HG02610 (cell line): Measurements from ENCODE around the gene TLE6.
"Not testable (repeated sequence)": the region's sequence is repeated elsewhere in the genome, so short reads cannot be mapped to it uniquely, and the experiment has no call there.

Experiments
- ATAC-seq: cut with Tn5 transposase; IDR thresholded peaks from one replicate; pipeline ENCODE4 v1.9.1; 2021; ENCODE audit warnings: mild to moderate bottlenecking, moderate library complexity; ENCODE audit not compliant: unreplicated experiment

TLE6 gene

DNA sequence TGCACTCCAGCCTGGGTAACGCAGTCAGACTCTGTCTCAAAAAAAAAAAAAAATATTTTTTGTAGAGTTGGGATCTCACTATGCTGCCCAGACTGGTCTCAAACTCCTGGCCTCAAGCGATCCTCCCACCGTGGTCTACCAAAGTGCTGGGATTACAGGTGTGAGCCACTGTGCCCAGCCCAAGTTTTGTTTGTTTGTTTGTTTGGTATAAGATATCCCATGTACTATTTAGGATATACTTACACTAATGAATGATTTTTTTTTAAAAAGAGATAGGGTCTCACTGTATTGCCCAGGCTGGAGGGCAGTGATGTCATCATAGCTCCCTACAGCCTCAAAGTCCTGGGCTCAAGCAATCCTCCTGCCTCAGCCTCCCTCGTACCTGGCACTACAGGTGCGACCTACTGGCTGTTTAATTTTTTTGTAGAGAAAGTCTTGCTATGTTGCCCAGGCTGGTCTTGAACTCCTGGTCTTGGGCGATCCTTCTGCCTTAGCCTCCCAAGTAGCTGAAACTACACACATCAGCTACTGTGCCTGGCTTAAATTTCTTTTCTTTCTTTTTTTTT is 24.0 kb downstream of the TLE6 start:
- ATAC-seq: no peak

DNA sequence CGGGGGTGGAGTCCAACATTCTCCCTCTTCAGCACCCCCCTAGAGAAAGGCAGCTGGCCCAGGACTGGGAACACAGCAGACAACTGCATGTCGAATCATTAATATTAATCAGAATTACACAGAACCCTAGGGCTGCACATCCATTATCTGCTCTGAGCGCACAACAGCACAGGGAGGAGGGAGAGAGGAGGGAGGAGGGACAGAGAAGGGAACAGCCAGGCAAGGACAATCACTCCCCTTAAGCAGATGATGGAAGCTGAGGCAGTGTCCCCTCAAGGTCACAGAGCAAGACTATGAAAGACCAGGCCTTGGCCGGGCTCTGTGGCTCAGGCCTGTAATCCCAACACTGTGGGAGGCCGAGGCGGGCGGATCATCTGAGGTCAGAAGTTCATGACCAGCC is 25.7 kb downstream of the TLE6 start:
- no peak for ATAC-seq

DNA sequence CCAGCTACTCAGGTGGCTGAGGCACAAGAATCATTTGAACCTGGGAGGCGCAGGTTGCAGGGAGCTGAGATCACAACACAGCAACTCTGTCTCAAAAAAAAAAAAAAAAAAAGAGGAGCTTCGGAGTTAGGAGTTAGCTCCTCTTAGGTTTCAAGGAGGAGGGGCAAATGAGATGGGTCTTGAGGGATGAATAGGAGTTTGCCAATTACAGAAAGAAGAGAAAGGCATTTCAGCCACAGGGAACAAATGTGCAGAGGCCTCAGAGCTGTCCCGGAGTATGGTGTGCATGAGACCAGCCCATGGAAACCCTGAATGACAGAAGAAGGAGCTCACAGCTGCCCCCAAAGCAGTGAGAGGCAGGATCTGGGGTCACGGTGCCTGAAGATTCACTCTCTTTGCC is 27.2 kb downstream of the TLE6 start:
- ATAC-seq: no peak

DNA sequence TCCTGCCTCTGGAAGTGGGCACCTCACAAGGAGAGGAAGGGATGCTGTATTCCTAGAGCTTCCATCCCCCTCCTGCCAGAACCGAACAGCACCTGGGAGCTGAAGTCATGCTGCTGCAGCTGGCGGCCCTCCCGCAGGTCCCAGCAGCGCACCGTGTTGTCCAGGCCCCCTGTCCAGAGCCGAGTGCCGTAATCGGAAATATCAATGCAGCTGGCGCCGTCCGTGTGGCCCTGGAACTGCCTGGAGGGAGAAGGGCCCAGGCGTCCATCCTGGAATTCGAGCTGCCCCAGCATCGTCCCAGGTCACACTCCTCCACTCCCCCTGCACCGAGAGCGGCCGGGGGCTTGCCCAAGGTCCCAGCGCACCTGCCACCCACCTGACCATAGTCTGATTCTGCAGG is 28.0 kb downstream of the TLE6 start:
- ATAC-seq: no peak

DNA sequence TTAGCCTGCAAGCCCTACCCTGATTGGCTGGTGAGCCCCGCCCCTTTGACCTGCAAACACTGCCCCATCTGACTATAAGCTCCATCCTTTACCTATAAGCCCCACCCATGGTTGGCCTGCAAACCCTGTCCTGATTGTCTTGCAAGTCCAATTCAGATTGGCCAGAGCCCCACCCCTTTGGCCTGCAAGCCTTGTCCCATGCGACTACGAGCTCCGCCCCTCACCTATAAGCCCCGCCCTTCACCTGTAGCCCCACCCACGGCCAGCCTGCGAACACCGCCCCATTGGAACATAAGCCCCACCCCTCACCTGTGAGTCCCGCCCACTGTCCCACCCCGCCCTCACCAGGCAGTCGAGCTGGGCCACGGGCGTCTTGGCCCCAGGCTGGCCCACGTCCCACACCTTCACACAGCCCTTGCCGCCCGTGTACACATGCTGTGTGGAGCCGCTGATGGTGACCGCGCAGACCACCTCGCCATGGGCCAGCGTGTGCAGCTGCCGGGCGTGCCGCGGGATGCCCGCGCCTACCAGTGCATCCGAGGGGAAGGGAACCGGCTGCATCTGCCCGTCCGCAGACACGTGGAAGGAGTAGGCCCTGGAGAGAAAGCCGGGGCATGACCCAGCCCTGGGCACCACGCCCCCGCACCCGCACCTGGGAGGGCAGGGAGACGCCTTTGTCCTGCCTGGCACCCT is 28.9 kb downstream of the TLE6 start:
- ATAC-seq: no peak

DNA sequence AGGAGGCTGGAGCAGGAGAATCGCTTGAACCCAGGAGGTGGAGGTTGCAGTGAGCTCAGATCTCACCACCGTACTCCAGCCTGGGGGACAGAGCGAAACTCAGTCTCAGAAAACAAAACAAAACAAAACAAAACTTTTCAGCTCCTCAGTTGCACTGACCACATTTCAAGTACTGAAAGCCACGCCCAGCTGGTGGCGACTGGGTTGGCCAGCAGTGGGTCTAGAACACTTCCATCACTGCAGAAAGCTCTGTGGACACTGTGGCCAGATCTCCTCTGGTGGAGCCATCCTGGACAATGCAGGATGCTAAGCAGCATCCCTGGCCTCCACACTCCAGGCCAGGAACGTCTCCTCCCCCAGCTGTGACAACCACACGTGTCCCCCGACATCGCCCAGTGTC is 30.6 kb downstream of the TLE6 start:
- no peak for ATAC-seq

DNA sequence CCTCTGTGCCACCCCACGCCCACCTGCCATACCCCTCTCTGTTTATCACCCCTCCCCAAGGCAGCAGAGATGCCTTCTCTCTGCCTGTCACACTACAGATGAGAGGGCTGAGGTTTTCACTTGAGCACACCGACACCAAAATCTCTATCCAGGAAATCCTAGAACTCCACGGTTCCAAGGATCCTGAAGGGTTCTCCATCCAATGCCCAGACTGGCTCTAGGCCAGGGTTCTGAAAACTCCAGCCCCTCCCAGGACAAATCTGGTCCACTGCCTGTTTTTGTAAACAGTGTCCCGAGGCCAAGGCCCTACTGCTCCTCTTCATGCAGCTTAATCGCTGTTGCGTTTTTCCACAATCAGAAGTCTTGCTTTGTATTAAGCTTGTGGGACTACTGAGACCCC is 31.6 kb downstream of the TLE6 start:
- ATAC-seq: no peak

DNA sequence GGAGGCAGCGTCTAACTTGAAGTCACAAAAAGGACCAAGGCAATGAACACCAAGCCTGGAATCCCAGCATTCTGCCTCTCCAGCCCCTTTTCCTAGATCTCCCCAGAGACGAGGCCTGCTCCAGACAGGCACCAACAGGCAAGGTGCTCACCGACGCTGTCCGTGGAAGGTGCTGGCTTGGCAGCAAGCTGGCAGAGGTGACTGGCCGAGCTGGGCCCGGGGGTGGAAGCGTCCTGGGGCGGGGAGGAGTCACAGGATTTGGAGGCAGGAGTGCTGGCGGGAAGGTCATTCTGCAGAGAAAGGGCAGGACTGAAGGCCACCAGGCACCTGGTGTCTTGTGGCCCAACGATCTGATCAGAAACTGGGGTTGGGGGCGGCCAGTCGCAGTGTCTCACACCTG is 33.5 kb downstream of the TLE6 start:
- ATAC-seq: no peak

DNA sequence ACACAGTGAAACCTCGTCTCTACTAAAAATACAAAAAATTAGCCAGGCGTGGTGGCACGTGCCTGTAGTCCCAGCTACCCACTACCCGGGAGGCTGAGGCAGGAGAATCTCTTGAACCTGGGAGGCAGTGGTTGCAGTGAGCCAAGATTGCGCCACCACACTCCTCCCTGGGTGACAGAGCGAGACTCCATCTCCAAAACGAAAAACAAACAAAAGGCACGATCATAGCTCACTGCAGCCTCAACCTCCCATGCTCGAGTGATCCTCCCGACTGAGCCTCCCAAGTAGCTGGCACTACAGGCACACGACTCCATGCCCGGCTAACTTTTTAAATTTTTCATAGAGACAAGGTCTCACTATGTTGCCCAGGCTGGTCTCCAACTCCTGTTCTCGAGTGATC is 34.7 kb downstream of the TLE6 start:
- not testable (repeated sequence) for ATAC-seq

DNA sequence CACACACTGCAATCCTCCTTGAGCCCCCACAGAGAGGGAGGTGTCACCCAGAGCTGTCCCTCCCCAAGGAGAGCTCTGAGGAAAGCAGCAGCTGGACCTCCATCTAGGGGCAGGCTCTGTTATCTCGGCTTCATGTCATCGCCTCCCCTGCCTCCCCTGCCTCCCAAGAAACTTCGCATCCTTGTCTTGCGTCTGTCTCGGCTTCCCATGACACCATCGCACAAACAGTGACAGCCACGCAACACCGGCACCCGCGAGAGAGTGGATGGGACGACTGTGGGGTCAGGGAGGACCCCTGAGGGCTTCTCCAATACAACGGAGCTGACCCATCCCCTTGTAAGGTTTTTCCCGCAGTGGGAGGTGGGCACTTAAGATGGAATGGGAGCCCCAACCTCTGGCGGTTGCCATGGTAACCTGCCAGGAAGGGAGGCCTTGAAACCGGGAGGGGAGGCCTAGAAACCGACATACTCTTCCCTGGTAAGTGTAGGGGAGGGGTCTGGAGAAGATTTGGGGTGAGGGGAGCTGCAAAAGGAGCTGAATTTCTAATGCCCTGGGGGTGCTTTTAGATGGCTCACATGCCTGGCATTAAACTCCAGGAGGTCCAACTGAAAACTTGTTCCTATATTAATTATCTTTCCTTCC is 35.4 kb downstream of the TLE6 start:
- no peak for ATAC-seq

DNA sequence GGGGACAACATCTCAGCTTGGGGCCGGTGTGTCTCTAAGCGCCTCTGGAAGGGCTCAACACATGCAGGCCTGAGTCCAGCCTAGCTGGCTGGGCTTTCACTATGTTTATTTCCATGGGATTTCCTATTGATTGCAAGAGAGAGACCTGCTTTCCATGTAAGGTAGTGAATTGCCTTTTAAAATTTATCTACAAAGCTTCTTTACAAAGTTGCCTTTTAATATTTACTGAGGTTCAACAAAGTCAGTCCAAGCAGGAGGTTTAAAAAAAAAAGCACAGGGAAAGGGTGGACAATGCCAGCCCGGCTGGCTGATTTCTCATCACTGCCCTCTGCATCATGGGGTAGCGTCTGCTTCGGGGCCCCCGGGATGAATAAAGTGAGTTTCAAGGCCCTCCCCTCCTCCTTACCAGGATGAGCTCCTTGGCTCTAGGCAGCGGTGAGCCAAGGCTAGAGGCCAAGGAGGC is 35.9 kb downstream of the TLE6 start:
- no peak for ATAC-seq

DNA sequence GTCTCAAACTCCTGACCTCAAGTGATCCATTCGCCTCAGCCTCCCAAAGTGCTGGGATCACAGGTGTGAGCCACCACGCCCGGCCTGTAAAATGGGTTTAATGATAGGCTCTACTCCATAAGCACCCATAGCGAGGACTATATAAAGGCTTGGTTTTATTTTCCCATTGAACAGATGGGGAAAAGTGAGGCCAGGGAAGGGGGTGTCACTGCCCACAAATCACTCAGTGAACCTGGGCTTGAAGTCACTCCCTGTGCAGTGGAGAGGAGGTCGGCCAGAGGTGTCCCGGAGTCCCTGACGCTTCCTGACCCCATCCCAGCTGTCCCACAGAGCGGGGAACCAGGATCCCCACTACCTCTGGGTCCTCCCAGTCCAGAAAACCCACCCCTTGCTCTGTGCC is 36.8 kb downstream of the TLE6 start:
- no peak for ATAC-seq

DNA sequence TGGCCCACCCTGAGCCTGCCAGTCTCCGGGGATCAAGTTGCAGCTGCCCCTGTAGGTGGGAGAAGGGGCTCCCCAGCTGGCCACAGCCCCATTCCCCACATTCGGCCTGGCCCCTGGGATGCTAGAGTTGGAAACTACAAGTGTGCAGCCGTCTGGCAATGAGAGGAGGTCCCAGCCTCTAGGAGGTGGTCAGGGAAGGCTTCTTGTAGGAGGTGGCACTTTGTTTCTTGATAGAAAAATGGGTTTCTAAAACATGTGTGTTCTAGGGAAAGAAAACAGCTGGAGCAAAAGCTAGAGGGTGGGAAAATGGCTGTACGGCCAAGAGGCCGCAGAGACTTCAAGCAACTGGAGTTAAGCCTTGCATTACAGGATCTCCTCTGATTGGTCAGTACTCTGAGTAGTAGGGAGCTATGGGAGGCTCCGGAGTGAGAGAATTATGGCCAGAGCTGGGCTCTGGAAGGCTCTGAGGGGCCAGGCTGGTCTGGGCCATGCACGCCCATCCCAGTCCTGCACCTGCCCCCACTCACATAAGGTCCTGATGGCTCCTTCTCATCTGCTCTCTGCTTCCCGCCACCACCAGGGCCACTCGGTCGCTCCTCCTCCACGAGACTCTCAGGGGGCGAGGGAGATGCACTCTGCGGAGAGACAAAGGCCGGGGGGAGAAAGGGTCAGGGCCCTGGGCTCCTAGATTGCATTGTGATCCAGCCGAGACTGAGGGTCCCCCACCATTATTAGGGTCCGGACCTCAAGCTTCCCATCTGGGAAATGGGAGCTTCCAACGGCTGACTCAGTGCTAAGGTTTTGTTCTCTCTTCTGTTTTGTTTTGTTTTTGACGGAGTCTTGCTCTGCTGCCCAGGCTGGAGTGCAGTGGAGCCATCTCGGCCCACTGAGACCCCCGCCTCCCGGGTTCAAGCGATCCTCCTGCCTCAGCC is 38.0 kb downstream of the TLE6 start:
- ATAC-seq: no peak

DNA sequence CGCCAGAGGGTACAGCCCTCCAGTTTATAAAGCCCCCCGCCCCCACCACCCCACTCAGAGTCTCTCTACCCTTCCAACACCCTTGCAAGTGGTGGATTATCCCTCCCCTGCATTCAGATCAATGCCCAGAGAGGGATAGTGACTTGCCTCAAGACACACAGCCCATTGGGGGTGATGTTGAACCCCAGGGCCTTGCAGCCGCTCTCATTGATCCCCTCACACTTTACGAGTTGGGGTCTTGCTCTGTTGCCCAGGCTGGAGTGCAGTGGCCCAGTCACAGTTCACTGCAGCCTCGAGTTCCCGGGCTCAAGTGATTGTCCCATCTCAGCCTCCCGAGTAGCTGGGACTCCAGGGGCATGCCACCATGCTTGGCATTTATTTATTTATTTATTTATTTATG is 40.6 kb downstream of the TLE6 start:
- ATAC-seq: no peak

DNA sequence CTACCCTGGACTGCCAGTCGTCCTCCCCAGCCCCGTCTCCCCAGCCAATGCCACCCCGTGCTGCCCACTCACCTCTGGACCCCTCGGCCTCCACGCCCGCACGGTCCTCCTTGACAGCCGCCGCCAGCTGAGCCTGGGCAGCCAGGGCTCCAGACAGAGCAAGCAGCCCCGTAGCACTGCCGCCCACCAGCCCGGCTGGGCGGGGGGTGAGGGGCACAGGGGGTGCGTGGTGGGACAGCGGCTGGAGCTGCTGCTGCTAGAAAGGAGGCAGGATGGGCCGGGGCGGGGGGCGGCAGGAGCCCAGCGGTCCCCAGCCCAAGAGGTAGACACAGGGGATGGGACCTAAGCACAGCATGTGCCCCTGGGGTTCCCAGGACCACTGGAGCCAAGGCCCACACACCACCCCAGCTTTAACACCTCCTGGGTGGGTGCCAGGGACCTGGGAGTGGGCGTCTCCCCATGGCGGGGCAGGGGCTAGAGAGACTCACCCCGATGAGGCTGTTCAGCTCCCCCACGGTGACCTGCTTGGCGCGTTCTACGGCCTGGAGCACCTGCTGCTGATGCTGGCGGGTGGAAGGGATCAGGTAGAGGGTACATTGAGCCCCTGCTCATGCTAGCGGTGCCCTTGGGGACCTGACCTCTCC is 42.0 kb downstream of the TLE6 start:
- ATAC-seq: no peak

DNA sequence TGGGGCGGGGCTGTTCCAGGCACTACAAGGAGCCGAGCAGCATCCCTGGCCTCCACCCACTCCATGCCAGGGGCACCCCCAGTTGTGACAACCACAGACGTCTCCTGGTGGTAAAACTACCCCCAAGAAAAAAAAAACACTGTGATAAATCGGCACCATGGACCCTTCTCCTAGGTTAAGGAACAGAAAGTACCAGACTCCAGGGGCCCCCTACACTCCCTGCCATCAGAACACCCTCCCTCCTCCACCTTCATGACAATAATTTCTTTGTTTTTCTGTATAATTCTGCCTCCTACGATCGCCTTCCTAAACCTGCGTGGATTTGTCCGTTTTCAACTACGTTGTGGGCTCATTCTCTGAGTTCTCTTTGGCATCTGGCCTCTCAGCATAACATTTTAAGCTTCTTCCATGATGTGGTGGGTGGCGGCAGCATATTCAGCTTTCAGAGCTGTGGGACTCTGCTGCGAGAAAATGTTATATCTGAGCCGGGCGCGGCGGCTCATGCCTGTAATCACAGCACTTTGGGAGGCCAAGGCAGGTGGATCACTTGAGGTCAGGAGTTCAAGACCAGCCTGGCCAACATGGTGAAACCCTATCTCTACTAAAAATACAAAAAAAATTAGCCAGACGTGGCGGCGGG is 43.1 kb downstream of the TLE6 start:
- ATAC-seq: no peak

DNA sequence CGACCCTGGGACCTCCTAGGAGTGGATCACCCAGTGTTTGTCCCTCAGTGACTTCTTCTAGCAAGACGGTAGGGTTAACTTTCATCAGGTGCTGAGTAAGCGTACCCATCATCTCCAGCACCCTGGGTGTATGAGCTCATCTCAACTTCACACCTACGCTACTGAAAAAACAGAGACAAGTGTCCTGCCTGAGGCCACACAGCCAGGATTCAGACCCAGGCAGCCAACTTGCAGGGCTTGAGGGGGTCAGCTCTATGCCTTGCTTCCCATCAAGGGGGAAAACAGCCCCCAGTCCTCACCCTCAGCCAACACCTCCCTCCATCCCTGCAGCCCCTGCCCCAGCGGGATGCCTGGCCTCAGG is 47.1 kb downstream of the TLE6 start:
- ATAC-seq: no peak

DNA sequence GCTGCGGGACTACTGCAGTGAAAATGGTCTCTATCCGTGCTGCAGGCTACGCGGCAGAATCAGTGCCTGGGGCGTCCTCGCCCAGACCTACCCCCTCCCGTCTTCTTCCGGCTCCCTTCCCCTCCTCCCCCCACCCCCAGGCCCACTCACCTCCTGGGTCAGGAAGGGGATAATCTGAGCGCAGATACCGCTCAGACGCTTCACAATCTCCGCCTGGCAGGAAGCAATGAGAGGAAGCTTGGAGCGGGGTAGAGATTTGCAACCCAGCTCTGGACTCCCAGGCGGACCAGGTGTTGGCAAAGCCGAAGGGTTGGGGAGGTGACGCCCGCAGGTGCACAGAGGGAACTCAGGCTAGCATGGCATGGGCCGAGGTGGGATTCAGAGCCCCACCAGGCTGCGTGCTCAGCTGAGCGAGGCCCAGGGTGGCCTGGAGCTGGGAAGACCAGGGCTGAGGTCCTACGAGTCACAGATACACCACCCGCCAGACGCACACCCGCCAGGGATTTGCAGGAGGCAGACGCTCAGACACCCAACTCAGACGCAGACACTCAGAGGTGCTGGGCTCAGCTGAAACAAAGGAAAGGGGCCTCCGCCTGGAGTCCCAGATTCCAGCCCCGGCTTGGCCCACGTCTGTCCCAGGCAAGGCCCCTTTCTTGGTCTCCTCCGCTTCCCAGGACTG is 47.6 kb downstream of the TLE6 start:
- ATAC-seq: no peak

DNA sequence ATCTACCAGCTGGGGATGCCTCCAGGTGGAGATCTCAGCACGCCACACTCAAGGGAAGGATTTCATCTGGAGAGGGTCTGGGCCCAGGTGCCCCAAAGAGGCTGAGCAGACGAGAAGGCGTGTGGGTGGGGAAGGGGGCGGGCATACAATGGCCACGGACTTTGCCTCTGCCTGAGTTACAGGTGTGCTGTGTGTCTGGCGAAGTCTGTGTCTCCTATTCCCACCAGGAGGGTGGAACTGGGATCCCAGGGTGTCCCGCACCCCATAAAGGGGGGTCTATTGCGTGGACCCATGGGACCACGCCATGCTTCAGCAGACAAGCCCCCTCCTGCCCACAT is 48.2 kb downstream of the TLE6 start:
- ATAC-seq: no peak

DNA sequence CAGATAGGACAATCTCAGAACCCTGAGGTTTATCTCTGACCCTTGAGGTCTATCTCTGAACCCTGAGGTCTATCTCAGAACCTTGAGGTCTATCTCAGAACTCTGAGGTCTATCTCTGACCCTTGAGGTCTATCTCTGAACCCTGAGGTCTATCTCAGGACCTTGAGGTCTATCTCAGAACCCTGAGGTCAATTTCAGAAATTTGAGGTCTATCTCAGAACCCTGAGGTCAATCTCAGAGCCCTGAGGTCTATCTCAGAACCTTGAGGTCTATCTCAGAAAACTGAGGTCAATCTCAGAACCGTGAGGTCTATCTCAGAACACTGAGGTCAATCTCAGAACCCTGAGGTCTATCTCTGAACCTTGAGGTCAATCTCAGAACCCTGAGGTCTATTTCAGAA is 49.4 kb downstream of the TLE6 start:
- ATAC-seq: no peak
